ENCODE results near the gene CAPN12. TPM values are rescaled to one million over a fixed set of nuclear protein-coding genes. Genes with fewer than 3 reads are reported as not detected.

The CAPN12 gene
- total RNA-seq, 2 experiments from 2014 or later: 1.6 to 2.0 TPM

- peaks cover 5% of the 10 kb centered on the region for H3K27me3 Mint-ChIP-seq
- H3K27ac Mint-ChIP-seq: no peak overlapping the region
- no peaks in the 10 kb centered on the region for H3K27me3 ChIP-seq (ENCODE audit: control insufficient read depth in 1 of 2, insufficient read depth in 2 of 2, low read length in 2 of 2)
- POLR2A ChIA-PET: no interaction called here
- no peaks in the 10 kb centered on the region for H3K36me3 Mint-ChIP-seq (ENCODE audit: low read depth)
- no peaks in the 10 kb centered on the region for H3K9me3 Mint-ChIP-seq
- no peak overlapping the region for H3K4me3 ChIP-seq (ENCODE audit: low read length)
- H3K9me3 ChIP-seq (ENCODE audit: control insufficient read depth in 1 of 2, insufficient read depth in 1 of 2, low read length in 2 of 2): no peaks in the 10 kb centered on the region
- ATAC-seq (ENCODE audit: poor library complexity) (no peak), DNase-seq (no peak)
- H3K4me1 Mint-ChIP-seq (ENCODE audit: low read depth): peaks cover 27% of the 10 kb centered on the region
- H3K27ac ChIP-seq (ENCODE audit: low read depth in 1 of 2, low read length in 2 of 2): no peak overlapping the region
- peaks cover 41% of the 10 kb centered on the region for H3K4me1 ChIP-seq (ENCODE audit: insufficient read depth, low read length)
- TF ChIP-seq CTCF (IDR thresholded peaks at IDR 0.05): no peak
- no peaks in the 10 kb centered on the region for H3K36me3 ChIP-seq (ENCODE audit: insufficient read depth, low read length)
- no peak overlapping the region for H3K4me3 Mint-ChIP-seq
- intact Hi-C loops (cut with DNase I, micrococcal nuclease): no loop called here
- CTCF ChIA-PET: no interaction called here
These were observed 3.3 kb downstream of the CAPN12 start for GRCh38 chr19:38740932-38741331.

- H3K9me3 ChIP-seq (ENCODE audit: control insufficient read depth in 1 of 2, insufficient read depth in 1 of 2, low read length in 2 of 2): no peaks in the 10 kb centered on the region
- no peak overlapping the region for H3K4me3 ChIP-seq (ENCODE audit: low read length)
- H3K27ac Mint-ChIP-seq: no peak overlapping the region
- ChIA-PET CTCF (no interaction called here), POLR2A (no interaction called here)
- H3K27me3 Mint-ChIP-seq: peaks cover 5% of the 10 kb centered on the region
- peaks cover 30% of the 10 kb centered on the region for H3K4me1 Mint-ChIP-seq (ENCODE audit: low read depth)
- no peaks in the 10 kb centered on the region for H3K27me3 ChIP-seq (ENCODE audit: control insufficient read depth in 1 of 2, insufficient read depth in 2 of 2, low read length in 2 of 2)
- no peaks in the 10 kb centered on the region for H3K36me3 ChIP-seq (ENCODE audit: insufficient read depth, low read length)
- DNase-seq: no peak
- TF ChIP-seq CTCF (IDR thresholded peaks at IDR 0.05): no peak
- H3K36me3 Mint-ChIP-seq (ENCODE audit: low read depth): no peaks in the 10 kb centered on the region
- intact Hi-C loops (cut with DNase I, micrococcal nuclease): no loop called here
- ATAC-seq (ENCODE audit: poor library complexity): no peak
- H3K4me3 Mint-ChIP-seq: no peak overlapping the region
- H3K4me1 ChIP-seq (ENCODE audit: insufficient read depth, low read length): peaks cover 44% of the 10 kb centered on the region
- no peak overlapping the region for H3K27ac ChIP-seq (ENCODE audit: low read depth in 1 of 2, low read length in 2 of 2)
- H3K9me3 Mint-ChIP-seq: no peaks in the 10 kb centered on the region
These were observed 4.0 kb downstream of the CAPN12 start for GRCh38 chr19:38740257-38740592.

GRCh38 chr19:38739440-38740256 is 4.6 kb downstream of the CAPN12 start:
- H3K36me3 ChIP-seq (ENCODE audit: insufficient read depth, low read length): no peaks in the 10 kb centered on the region
- no peak for ATAC-seq (ENCODE audit: poor library complexity)
- intact Hi-C loops (cut with DNase I, micrococcal nuclease): loop anchor here in 1 of 2 experiments (10.0 kb wide), 1 partner anchor 105 kb away; the partner anchor contains the start of gene HNRNPL
- CTCF ChIA-PET: no interaction called here
- POLR2A ChIA-PET: interaction anchor here (0.8 kb wide), 1 partner anchor 30 kb away, joined by 4 read pairs; no protein-coding TSS in a partner anchor
- peak in 3 of 14 experiments; percentile 19 to 44 (median 33) for DNase-seq
- Mint-ChIP-seq H3K36me3 (ENCODE audit: low read depth) (no peaks in the 10 kb centered on the region), H3K4me3 (peak overlapping the region; percentile 20), H3K9me3 (no peaks in the 10 kb centered on the region), H3K27me3 (peaks cover 5% of the 10 kb centered on the region), H3K27ac (no peak overlapping the region), H3K4me1 (ENCODE audit: low read depth) (peaks cover 35% of the 10 kb centered on the region)
- TF ChIP-seq CTCF (IDR thresholded peaks at IDR 0.05): no peak
- peaks cover 49% of the 10 kb centered on the region for H3K4me1 ChIP-seq (ENCODE audit: insufficient read depth, low read length)
- no peaks in the 10 kb centered on the region for H3K9me3 ChIP-seq (ENCODE audit: control insufficient read depth in 1 of 2, insufficient read depth in 1 of 2, low read length in 2 of 2)
- H3K27me3 ChIP-seq (ENCODE audit: control insufficient read depth in 1 of 2, insufficient read depth in 2 of 2, low read length in 2 of 2): no peaks in the 10 kb centered on the region
- H3K4me3 ChIP-seq (ENCODE audit: low read length): no peak overlapping the region
- no peak overlapping the region for H3K27ac ChIP-seq (ENCODE audit: low read depth in 1 of 2, low read length in 2 of 2)
